ENCODE measurements around the gene NTN4. TPM values are rescaled to one million over a fixed set of nuclear protein-coding genes. Genes with fewer than 3 reads are reported as not detected.

NTN4 gene
- total RNA-seq, 4 donors from 2014 or later, result 4.0 to 10.0 (median 5.7) TPM

- H3K27ac ChIP-seq, result peak overlapping the region; percentile 42 to 72 (median 60)
- intact Hi-C loops (cut with DNase I; ENCODE audit: low total_unique reads), result no loop called here
Measured at GRCh38 chr12:95653771-95654546, 136.6 kb downstream of the NTN4 start.

GRCh38 chr12:95651681-95652080, 138.9 kb downstream of the NTN4 start:
- in situ Hi-C loops (cut with MboI; ENCODE audit: low sequenced_read_pairs in 4 of 4) (no loop called here), intact Hi-C loops (cut with DNase I; ENCODE audit: low total_unique reads) (no loop called here)
- H3K27ac ChIP-seq, result no peak overlapping the region
- H3K27me3 ChIP-seq, result no peaks in the 10 kb centered on the region
- no peak overlapping the region for H3K4me3 ChIP-seq
- no peaks in the 10 kb centered on the region for H3K36me3 ChIP-seq
- no peaks in the 10 kb centered on the region for H3K4me1 ChIP-seq
- DNase-seq (no peak), ATAC-seq (no peak)
- no peak for TF ChIP-seq CTCF (IDR thresholded peaks at IDR 0.05 in 4 of 5, conservative IDR thresholded peaks at IDR 0.05 in 1 of 5)
- TF ChIP-seq POLR2A (IDR thresholded peaks at IDR 0.05), result no peak
- no peaks in the 10 kb centered on the region for H3K9me3 ChIP-seq

More at GRCh38 chr12:95653771-95654546, 136.6 kb downstream of the NTN4 start:
- TF ChIP-seq CTCF (IDR thresholded peaks at IDR 0.05 in 4 of 5, conservative IDR thresholded peaks at IDR 0.05 in 1 of 5), result no peak
- TF ChIP-seq POLR2A (IDR thresholded peaks at IDR 0.05), result no peak
- Histone ChIP-seq H3K36me3 (no peaks in the 10 kb centered on the region), H3K4me1 (no peaks in the 10 kb centered on the region), H3K9me3 (no peaks in the 10 kb centered on the region), H3K27me3 (no peaks in the 10 kb centered on the region), H3K4me3 (no peak overlapping the region)
- ATAC-seq (peak; percentile 87 to 91), DNase-seq (peak; percentile 26 to 42)
- in situ Hi-C loops (cut with MboI; ENCODE audit: low sequenced_read_pairs in 4 of 4), result no loop called here

- ATAC-seq (no peak), DNase-seq (no peak)
- Histone ChIP-seq H3K4me3 (no peak overlapping the region), H3K4me1 (no peaks in the 10 kb centered on the region), H3K9me3 (no peaks in the 10 kb centered on the region), H3K27me3 (no peaks in the 10 kb centered on the region), H3K27ac (no peak overlapping the region), H3K36me3 (no peaks in the 10 kb centered on the region)
- in situ Hi-C loops (cut with MboI; ENCODE audit: low sequenced_read_pairs in 4 of 4), result no loop called here
- intact Hi-C loops (cut with DNase I; ENCODE audit: low total_unique reads), result no loop called here
- TF ChIP-seq CTCF (IDR thresholded peaks at IDR 0.05 in 4 of 5, conservative IDR thresholded peaks at IDR 0.05 in 1 of 5) (no peak), POLR2A (IDR thresholded peaks at IDR 0.05) (no peak)
Measured at GRCh38 chr12:95648990-95649791, 141.4 kb downstream of the NTN4 start.

- H3K27me3 ChIP-seq, result no peaks in the 10 kb centered on the region
- peak overlapping the region in 2 of 4 donors; percentile 24 to 59 for H3K27ac ChIP-seq
- no peak for DNase-seq
- peak overlapping the region in 1 of 4 donors; percentile 20 for H3K4me3 ChIP-seq
- no peak for ATAC-seq
- in situ Hi-C loops (cut with MboI; ENCODE audit: low sequenced_read_pairs in 4 of 4), result no loop called here
- H3K9me3 ChIP-seq, result no peaks in the 10 kb centered on the region
- intact Hi-C loops (cut with DNase I; ENCODE audit: low total_unique reads), result no loop called here
- TF ChIP-seq POLR2A (IDR thresholded peaks at IDR 0.05), result no peak
- TF ChIP-seq CTCF (IDR thresholded peaks at IDR 0.05 in 4 of 5, conservative IDR thresholded peaks at IDR 0.05 in 1 of 5), result no peak
- no peaks in the 10 kb centered on the region for H3K36me3 ChIP-seq
- H3K4me1 ChIP-seq, result no peaks in the 10 kb centered on the region
Measured at GRCh38 chr12:95646781-95647190, 143.8 kb downstream of the NTN4 start.
